NOMO-1 treated with dmso at 0.1 percent for 144 hours (cell line): ENCODE measurements around the gene TUBA3E.
"Not testable (repeated sequence)": the region's sequence is repeated elsewhere in the genome, so short reads cannot be mapped to it uniquely, and the experiment has no call there.

Experiments
- DNase-seq: peaks from one replicate; lab custom pipeline; 2025; ENCODE audit not compliant: unreplicated experiment; lab: John Stamatoyannopoulos, UW

The TUBA3E gene

GRCh38 chr2:130165293-130166016 is 32.8 kb downstream of the TUBA3E start:
- no peak for DNase-seq

- no peak for DNase-seq
Measured at GRCh38 chr2:130162968-130163367, 35.3 kb downstream of the TUBA3E start.

GRCh38 chr2:130162486-130162885 is 35.8 kb downstream of the TUBA3E start:
- DNase-seq = not testable (repeated sequence)

GRCh38 chr2:130160838-130161705 is 37.2 kb downstream of the TUBA3E start:
- DNase-seq = not testable (repeated sequence)

GRCh38 chr2:130160131-130160530 is 38.1 kb downstream of the TUBA3E start:
- DNase-seq = no peak

- not testable (repeated sequence) for DNase-seq
Measured at GRCh38 chr2:130159376-130159775, 38.9 kb downstream of the TUBA3E start.

- no peak for DNase-seq
Measured at GRCh38 chr2:130158631-130159030, 39.6 kb downstream of the TUBA3E start.

- not testable (repeated sequence) for DNase-seq
Measured at GRCh38 chr2:130157825-130158514, 40.3 kb downstream of the TUBA3E start.

GRCh38 chr2:130157354-130157753 is 40.9 kb downstream of the TUBA3E start:
- not testable (repeated sequence) for DNase-seq

- no peak for DNase-seq
Measured at GRCh38 chr2:130156624-130157004, 41.6 kb downstream of the TUBA3E start.

- not testable (repeated sequence) for DNase-seq
Measured at GRCh38 chr2:130155956-130156623, 42.1 kb downstream of the TUBA3E start.

- no peak for DNase-seq
Measured at GRCh38 chr2:130154773-130155765, 43.2 kb downstream of the TUBA3E start.

- DNase-seq = not testable (repeated sequence)
Measured at GRCh38 chr2:130154423-130154770, 43.8 kb downstream of the TUBA3E start.

GRCh38 chr2:130153721-130154422 is 44.4 kb downstream of the TUBA3E start:
- DNase-seq = not testable (repeated sequence)

- DNase-seq = no peak
Measured at GRCh38 chr2:130152816-130153595, 45.2 kb downstream of the TUBA3E start.

- not testable (repeated sequence) for DNase-seq
Measured at GRCh38 chr2:130152136-130152815, 46.0 kb downstream of the TUBA3E start.

- DNase-seq = not testable (repeated sequence)
Measured at GRCh38 chr2:130151145-130151512, 47.1 kb downstream of the TUBA3E start.
